Upper lobe of left lung (tissue), 6 donors: ENCODE results near the gene SIDT2. TPM values are rescaled to one million over a fixed set of nuclear protein-coding genes. Genes with fewer than 3 reads are reported as not detected.

Experiments used
- ATAC-seq, 2 donors: fragments of 200-7000 bp; cut with Tn5 transposase; one replicate each; pipeline ENCODE4 v1.9.1; 2022; ENCODE audit warnings: mild to moderate bottlenecking in 2 of 2, moderate library complexity in 2 of 2; ENCODE audit not compliant: low FRiP score in 2 of 2
- DNase-seq, 2 donors: peaks; one replicate each; pipeline ENCODE4 v3.0.0-alpha.2; 2019 to 2020
- H3K27ac ChIP-seq, 4 donors: fragments of 200-600 bp; sonication (generic); one replicate each; pipeline ENCODE4 v1.5.1; 2016 to 2019
- H3K27me3 ChIP-seq, 4 donors: fragments of 200-600 bp; sonication (generic); one replicate each; pipeline ENCODE4 v1.5.1; 2017 to 2019
- H3K36me3 ChIP-seq, 4 donors: fragments of 200-600 bp; sonication (generic); one replicate each; pipeline ENCODE4 v1.5.1; 2016 to 2019
- H3K4me1 ChIP-seq, 4 donors: fragments of 200-600 bp; sonication (generic); one replicate each; pipeline ENCODE4 v1.5.1; 2018 to 2019
- H3K4me3 ChIP-seq, 4 donors: fragments of 200-600 bp; sonication (generic); one replicate each; pipeline ENCODE4 v1.5.1; 2017 to 2019; ENCODE audit warnings: mild to moderate bottlenecking in 2 of 4, moderate library complexity in 1 of 4
- H3K9me3 ChIP-seq, 4 donors: fragments of 200-600 bp; sonication (generic); one replicate each; pipeline ENCODE4 v1.5.1; 2018 to 2019
- EP300 ChIP-seq, 4 donors: sonication (generic); formaldehyde crosslinking; IDR thresholded peaks; one replicate each; pipeline ENCODE4 v1.5.1; 2017; ENCODE audit warnings: antibody characterized with exemption in 4 of 4, control low read depth in 2 of 4
- POLR2A ChIP-seq, 4 donors: fragments of 450-650 bp; IDR thresholded peaks; one replicate each; pipeline ENCODE4 v1.5.1; 2016 to 2017; ENCODE audit warnings: antibody characterized with exemption in 4 of 4, mild to moderate bottlenecking in 2 of 4
- POLR2AphosphoS5 ChIP-seq, 2 donors: sonication (generic); formaldehyde crosslinking; IDR thresholded peaks; one replicate each; pipeline ENCODE4 v1.5.1; 2017; ENCODE audit warnings: antibody characterized with exemption in 2 of 2
- WGBS, 2 donors: methylation state at CpG; one replicate each; pipeline ENCODE4 v1.1.5; 2017 to 2018; 5-methylcytosine and 5-hydroxymethylcytosine counted together
- total RNA-seq, 6 donors: library from RNA; depleted of rRNA in 4 of 6; stranded (reverse); fragments of >200 nt in 4 of 6; gene quantifications; one replicate each; pipeline versions ENCODE4 v1.1.0 to v1.2.1, GENCODE V29; 2016 to 2021
- TF ChIP-seq, protein P1 (sequence below), 6 experiments: fragments of 450-650 bp in 4 of 6; fragments of 200-600 bp in 2 of 6; sonication (generic) in 2 of 6; IDR thresholded peaks; one replicate each; pipeline ENCODE4 v1.5.1; 2016 to 2019; ENCODE audit warnings: antibody characterized with exemption in 6 of 6
- donor health status: DM: no; HTN: no; CAD: no; lungs with moderate emphysema.
- donor health status: DM: no; HTN: yes; CAD: no; lungs with severe emphysema.

Gene SIDT2
- total RNA-seq, 6 donors from 2014 or later, result 62.8 to 287 (median 153) TPM

DNA sequence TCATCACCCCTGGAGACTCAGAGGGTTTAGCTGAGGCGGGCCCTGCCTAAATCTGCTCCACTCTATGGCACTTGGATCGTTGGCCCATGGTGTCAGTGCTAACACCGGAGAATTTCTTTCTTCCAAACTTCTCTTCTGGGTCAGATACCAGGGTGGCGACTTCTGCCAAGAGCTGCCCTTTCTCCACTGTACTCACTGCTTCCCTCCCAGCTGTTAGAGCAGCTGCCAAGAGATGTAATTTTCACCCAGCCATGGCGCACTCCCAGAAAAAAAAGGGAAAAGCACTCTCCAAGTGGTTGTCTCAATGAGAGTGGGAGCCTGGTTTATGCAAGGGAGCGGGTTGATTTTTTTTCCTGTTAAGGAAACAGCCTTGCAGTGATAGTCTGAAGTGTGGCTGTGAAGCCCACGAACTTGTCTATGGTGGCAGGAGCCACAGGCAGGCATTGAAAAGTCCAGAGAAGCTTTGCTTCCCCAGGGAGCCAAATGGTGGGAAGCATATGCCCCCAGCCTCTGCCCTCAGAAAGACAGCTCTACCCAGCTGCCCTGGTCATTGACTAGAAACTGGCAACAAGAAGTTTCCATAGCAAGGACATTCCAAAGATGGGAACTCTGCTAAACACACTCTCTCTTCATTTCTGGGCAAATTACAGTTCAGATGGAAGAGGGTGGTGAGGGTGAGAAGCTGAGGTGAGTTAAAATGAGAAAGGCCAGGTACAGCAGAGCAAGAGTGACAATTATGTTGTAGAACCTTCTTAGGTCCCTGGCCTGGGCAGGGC, 42.6 kb downstream of the SIDT2 start:
- peak overlapping the region; percentile 13 to 63 (median 46) for H3K27ac ChIP-seq
- peaks cover 5 to 11% (median 10%) of the 10 kb centered on the region in 4 donors for H3K4me1 ChIP-seq
- TF ChIP-seq EP300 (IDR thresholded peaks at IDR 0.05) (no peak), POLR2A (IDR thresholded peaks at IDR 0.05) (no peak), POLR2AphosphoS5 (IDR thresholded peaks at IDR 0.05) (no peak)
- TF ChIP-seq, protein P1, sequence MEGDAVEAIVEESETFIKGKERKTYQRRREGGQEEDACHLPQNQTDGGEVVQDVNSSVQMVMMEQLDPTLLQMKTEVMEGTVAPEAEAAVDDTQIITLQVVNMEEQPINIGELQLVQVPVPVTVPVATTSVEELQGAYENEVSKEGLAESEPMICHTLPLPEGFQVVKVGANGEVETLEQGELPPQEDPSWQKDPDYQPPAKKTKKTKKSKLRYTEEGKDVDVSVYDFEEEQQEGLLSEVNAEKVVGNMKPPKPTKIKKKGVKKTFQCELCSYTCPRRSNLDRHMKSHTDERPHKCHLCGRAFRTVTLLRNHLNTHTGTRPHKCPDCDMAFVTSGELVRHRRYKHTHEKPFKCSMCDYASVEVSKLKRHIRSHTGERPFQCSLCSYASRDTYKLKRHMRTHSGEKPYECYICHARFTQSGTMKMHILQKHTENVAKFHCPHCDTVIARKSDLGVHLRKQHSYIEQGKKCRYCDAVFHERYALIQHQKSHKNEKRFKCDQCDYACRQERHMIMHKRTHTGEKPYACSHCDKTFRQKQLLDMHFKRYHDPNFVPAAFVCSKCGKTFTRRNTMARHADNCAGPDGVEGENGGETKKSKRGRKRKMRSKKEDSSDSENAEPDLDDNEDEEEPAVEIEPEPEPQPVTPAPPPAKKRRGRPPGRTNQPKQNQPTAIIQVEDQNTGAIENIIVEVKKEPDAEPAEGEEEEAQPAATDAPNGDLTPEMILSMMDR (IDR thresholded peaks at IDR 0.05), result no peak
- no peak overlapping the region for H3K4me3 ChIP-seq
- no peaks in the 10 kb centered on the region for H3K27me3 ChIP-seq
- peaks cover 19 to 99% (median 67%) of the 10 kb centered on the region in 4 donors for H3K36me3 ChIP-seq
- DNase-seq (no peak), ATAC-seq (peak in 1 of 2 donors; percentile 18)
- H3K9me3 ChIP-seq, result no peaks in the 10 kb centered on the region
- 77 to 89% methylated on average over 5 to 7 of the region's 7 CpGs for WGBS, 2 donors

DNA sequence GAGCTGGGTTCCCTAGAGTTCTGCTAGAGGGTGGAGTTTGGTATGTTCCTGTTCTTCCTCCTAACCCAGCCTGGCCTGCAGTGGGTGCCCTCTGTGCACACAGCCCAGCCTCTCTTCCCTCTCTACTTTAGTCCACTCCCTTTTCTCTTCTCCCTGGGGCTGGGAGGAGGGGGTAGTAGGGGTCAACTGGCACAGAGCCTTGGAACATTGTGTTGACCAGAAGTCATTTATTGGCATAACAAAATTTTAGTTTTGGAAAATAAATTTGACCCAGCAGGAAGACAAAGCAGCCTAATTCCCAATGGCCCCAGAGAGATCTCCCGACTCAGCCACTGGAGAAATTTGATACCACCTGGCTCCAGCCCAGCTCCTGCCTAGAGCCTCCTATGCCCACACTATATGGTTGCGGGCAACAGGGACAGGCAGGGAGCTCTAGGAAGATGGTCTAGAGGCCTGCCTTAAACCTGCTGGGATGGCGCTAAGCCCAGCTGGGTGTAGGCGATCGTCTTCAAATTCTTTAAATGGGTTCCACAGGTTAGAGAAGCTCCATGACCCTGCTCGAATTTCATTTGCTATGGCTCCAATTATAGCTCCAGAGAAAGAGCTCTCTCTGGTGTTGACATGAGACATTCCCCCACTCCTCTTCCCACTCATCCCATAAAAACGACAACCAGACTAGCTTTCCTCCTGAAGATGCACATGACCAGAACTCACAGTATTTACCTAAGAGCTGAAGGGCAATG, 43.4 kb downstream of the SIDT2 start:
- no peak for TF ChIP-seq POLR2AphosphoS5 (IDR thresholded peaks at IDR 0.05)
- TF ChIP-seq, protein P1 (IDR thresholded peaks at IDR 0.05), result no peak
- TF ChIP-seq EP300 (IDR thresholded peaks at IDR 0.05), result no peak
- no peak for TF ChIP-seq POLR2A (IDR thresholded peaks at IDR 0.05)
- Histone ChIP-seq H3K27me3 (no peaks in the 10 kb centered on the region), H3K4me3 (no peak overlapping the region), H3K36me3 (peaks cover 19 to 96% (median 68%) of the 10 kb centered on the region in 4 donors), H3K27ac (peak overlapping the region; percentile 13 to 63 (median 46)), H3K9me3 (no peaks in the 10 kb centered on the region), H3K4me1 (peaks cover 5 to 11% (median 10%) of the 10 kb centered on the region in 4 donors)
- peak; percentile 31 to 66 for ATAC-seq
- no peak for DNase-seq
- 77 to 82% methylated on average over 6 to 7 of the region's 7 CpGs for WGBS, 2 donors

DNA sequence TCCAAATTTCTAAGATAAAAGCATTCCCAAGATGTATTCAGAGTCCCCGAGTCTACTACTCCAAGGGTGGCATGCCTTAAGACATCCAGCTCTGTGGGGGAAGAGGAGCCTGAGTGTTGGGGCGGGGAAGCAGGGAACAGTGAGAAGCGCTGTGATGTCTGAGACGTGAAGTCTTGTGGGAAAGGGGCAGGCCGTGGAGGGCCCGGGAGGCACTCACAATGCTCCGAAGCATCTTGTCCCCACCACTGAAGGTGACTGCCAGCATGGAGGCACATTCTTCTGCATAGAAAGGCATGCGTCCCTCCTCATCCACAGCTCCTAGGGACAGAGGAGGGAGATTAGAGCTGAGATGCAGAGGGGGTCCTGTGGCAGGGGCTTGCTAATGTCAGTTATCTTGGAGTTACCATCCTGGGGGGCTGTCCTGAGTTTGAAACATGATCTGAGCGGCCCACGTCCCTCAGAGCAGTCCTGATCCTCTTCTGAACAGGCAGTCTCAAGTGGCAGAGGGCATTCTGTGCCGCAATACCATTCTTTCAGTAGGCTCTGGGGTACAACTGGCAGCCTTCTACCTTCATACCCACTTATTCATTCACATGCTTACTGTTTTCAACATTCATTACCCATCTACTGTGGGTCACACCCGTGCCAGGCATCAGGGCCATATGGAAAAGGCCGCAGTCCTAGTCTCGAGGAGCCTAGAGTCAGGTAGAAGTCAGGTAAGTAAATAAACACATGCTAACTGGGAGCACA, 44.6 kb downstream of the SIDT2 start:
- peaks cover 5 to 11% (median 10%) of the 10 kb centered on the region in 4 donors for H3K4me1 ChIP-seq
- H3K4me3 ChIP-seq, result no peak overlapping the region
- no peak for ATAC-seq
- H3K9me3 ChIP-seq, result no peaks in the 10 kb centered on the region
- no peak for TF ChIP-seq POLR2AphosphoS5 (IDR thresholded peaks at IDR 0.05)
- TF ChIP-seq, protein P1 (IDR thresholded peaks at IDR 0.05), result no peak
- no peak for TF ChIP-seq POLR2A (IDR thresholded peaks at IDR 0.05)
- no peak for TF ChIP-seq EP300 (IDR thresholded peaks at IDR 0.05)
- peaks cover 24 to 96% (median 68%) of the 10 kb centered on the region in 4 donors for H3K36me3 ChIP-seq
- no peaks in the 10 kb centered on the region for H3K27me3 ChIP-seq
- H3K27ac ChIP-seq, result peak overlapping the region in 3 of 4 donors; percentile 2 to 63 (median 29)
- DNase-seq, result no peak
- 95% methylated on average over 12 to 13 of the region's 14 CpGs for WGBS, 2 donors

DNA sequence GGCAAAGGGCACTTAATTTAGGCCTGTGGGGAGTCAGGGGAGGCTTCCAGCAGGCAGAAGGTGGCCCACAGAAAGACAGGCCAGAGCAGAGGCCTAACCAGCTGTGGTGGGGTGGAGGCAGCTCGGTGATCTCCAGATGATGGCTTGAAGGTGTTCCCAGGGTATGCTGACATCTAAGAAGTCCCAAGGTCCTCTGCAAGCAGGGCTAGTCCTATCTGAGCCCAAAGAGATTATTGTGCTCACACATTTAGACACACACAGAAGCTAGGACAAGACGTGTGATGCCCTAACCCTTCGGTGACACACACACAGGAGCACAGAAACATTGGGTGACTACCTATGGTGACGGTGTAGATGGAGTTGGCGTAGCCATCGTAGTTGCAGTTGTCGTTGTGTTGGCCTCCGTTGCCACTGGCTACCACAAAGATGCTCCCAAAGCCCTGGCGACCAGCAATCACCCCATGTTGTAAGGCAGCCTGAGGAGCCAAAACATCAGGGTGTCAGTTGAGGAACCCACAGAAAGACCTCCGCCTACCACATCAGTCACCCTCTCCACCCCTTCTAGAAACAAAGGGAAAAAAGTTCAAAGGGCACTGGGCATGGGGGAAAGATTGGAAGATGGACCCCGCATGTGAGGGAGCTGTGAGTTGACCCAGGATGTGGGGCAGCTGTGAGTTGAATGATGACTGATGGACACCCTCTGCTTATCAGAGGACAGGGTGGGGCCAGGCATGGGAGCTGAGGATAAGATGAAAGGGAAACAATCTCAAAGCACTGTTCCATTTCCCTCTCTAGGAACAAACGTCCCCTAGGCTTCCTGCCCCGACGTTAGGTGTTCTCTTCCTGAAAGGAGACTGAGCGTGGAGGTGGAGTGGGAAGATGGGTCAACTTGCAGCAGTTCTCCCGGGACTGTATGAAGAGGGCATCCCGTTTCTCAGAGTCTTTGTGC, 45.5 kb downstream of the SIDT2 start:
- no peak for ATAC-seq
- WGBS, 2 donors, result 85 to 86% methylated on average over 15 to 17 of the region's 17 CpGs
- DNase-seq, result no peak
- Histone ChIP-seq H3K36me3 (peaks cover 17 to 96% (median 65%) of the 10 kb centered on the region in 4 donors), H3K9me3 (no peaks in the 10 kb centered on the region), H3K27ac (peak overlapping the region in 1 of 4 donors; percentile 2), H3K4me3 (no peak overlapping the region), H3K27me3 (no peaks in the 10 kb centered on the region), H3K4me1 (peaks cover 5 to 11% (median 10%) of the 10 kb centered on the region in 4 donors)
- TF ChIP-seq EP300 (IDR thresholded peaks at IDR 0.05), result no peak
- TF ChIP-seq POLR2AphosphoS5 (IDR thresholded peaks at IDR 0.05), result no peak
